Gastrocnemius medialis (tissue), 4 donors: ENCODE data around the gene PIGT.

Experiments
- CTCF ChIP-seq, 5 experiments: fragments of 450-650 bp in 3 of 5; fragments of 200-600 bp in 2 of 5; sonication (generic) in 2 of 5; IDR thresholded peaks in 4 of 5; conservative IDR thresholded peaks in 1 of 5; 1 replicate in 4 of 5; 2 replicates in 1 of 5; pipeline ENCODE4 v1.5.1; 2016 to 2019; ENCODE audit warnings: antibody characterized with exemption in 5 of 5, mild to moderate bottlenecking in 3 of 5, moderate library complexity in 3 of 5
- POLR2A ChIP-seq, 2 donors: fragments of 450-650 bp; IDR thresholded peaks; one replicate each; pipeline ENCODE4 v1.6.1; 2017; ENCODE audit warnings: antibody characterized with exemption in 2 of 2, mild to moderate bottlenecking in 2 of 2, moderate library complexity in 2 of 2

GRCh38 chr20:45410887-45411286 is 5.1 kb upstream of the PIGT start:
- no peak for TF ChIP-seq CTCF (IDR thresholded peaks at IDR 0.05 in 4 of 5, conservative IDR thresholded peaks at IDR 0.05 in 1 of 5)
- TF ChIP-seq POLR2A (IDR thresholded peaks at IDR 0.05) = no peak
